GM21619 (cell line): ENCODE measurements around the gene ANKRD44.
"Not testable (repeated sequence)": the region's sequence is repeated elsewhere in the genome, so short reads cannot be mapped to it uniquely, and the experiment has no call there.

Experiments used
- ATAC-seq: cut with Tn5 transposase; IDR thresholded peaks from one replicate; pipeline ENCODE4 v1.9.1; 2021; ENCODE audit not compliant: unreplicated experiment

The ANKRD44 gene

GRCh38 chr2:197085665-197086064, 224.9 kb downstream of the ANKRD44 start:
- no peak for ATAC-seq

GRCh38 chr2:197081294-197081693, 229.3 kb downstream of the ANKRD44 start:
- ATAC-seq, result no peak

- no peak for ATAC-seq
Observed at GRCh38 chr2:197080578-197081216, 229.9 kb downstream of the ANKRD44 start.

- ATAC-seq, result no peak
Observed at GRCh38 chr2:197079832-197080555, 230.6 kb downstream of the ANKRD44 start.

GRCh38 chr2:197079414-197079813, 231.2 kb downstream of the ANKRD44 start:
- ATAC-seq, result no peak

- ATAC-seq, result no peak
Observed at GRCh38 chr2:197078535-197078934, 232.0 kb downstream of the ANKRD44 start.

- no peak for ATAC-seq
Observed at GRCh38 chr2:197077336-197077735, 233.2 kb downstream of the ANKRD44 start.

- ATAC-seq, result no peak
Observed at GRCh38 chr2:197076652-197077051, 233.9 kb downstream of the ANKRD44 start.

- ATAC-seq, result no peak
Observed at GRCh38 chr2:197075754-197076337, 234.7 kb downstream of the ANKRD44 start.

GRCh38 chr2:197075281-197075680, 235.3 kb downstream of the ANKRD44 start:
- ATAC-seq, result no peak

- ATAC-seq, result no peak
Observed at GRCh38 chr2:197073701-197074433, 236.7 kb downstream of the ANKRD44 start.

GRCh38 chr2:197073270-197073669, 237.3 kb downstream of the ANKRD44 start:
- ATAC-seq, result no peak

- no peak for ATAC-seq
Observed at GRCh38 chr2:197072533-197072932, 238.0 kb downstream of the ANKRD44 start.

GRCh38 chr2:197071790-197072436, 238.7 kb downstream of the ANKRD44 start:
- ATAC-seq, result no peak

GRCh38 chr2:197071213-197071612, 239.4 kb downstream of the ANKRD44 start:
- ATAC-seq, result no peak

GRCh38 chr2:197069958-197070357, 240.6 kb downstream of the ANKRD44 start:
- ATAC-seq, result no peak

GRCh38 chr2:197062574-197062973, 248.0 kb downstream of the ANKRD44 start:
- not testable (repeated sequence) for ATAC-seq

GRCh38 chr2:197059477-197059876, 251.1 kb downstream of the ANKRD44 start:
- ATAC-seq, result no peak

- ATAC-seq, result no peak
Observed at GRCh38 chr2:197058777-197059300, 251.7 kb downstream of the ANKRD44 start.

- ATAC-seq, result no peak
Observed at GRCh38 chr2:197057959-197058358, 252.6 kb downstream of the ANKRD44 start.

GRCh38 chr2:197055045-197055444, 255.5 kb downstream of the ANKRD44 start:
- ATAC-seq, result no peak
